COLO829 (cell line): Measurements from ENCODE around the gene KLHL2.
"Not testable (repeated sequence)": the region's sequence is repeated elsewhere in the genome, so short reads cannot be mapped to it uniquely, and the experiment has no call there.

Experiments
- DNase-seq: peaks from one replicate; pipeline ENCODE4 v3.0.0; 2012; ENCODE audit warnings: low spot score

KLHL2 gene

GRCh38 chr4:165201806-165202205, 5.6 kb upstream of the KLHL2 start:
- DNase-seq = no peak

GRCh38 chr4:165203541-165204461, 3.6 kb upstream of the KLHL2 start:
- no peak for DNase-seq

GRCh38 chr4:165204462-165204830, 2.9 kb upstream of the KLHL2 start:
- DNase-seq = no peak

- DNase-seq = no peak
Measured at GRCh38 chr4:165207016-165207430, 338 bp upstream of the KLHL2 start.

- DNase-seq = no peak
Measured at GRCh38 chr4:165208221-165208652, 876 bp downstream of the KLHL2 start.

- no peak for DNase-seq
Measured at GRCh38 chr4:165208741-165209388, 1.5 kb downstream of the KLHL2 start.

GRCh38 chr4:165209796-165210195, 2.4 kb downstream of the KLHL2 start:
- DNase-seq = no peak

- no peak for DNase-seq
Measured at GRCh38 chr4:165210566-165210965, 3.2 kb downstream of the KLHL2 start.

GRCh38 chr4:165212647-165213046, 5.3 kb downstream of the KLHL2 start:
- not testable (repeated sequence) for DNase-seq

GRCh38 chr4:165213404-165213803, 6.0 kb downstream of the KLHL2 start:
- not testable (repeated sequence) for DNase-seq

GRCh38 chr4:165213991-165214709, 6.8 kb downstream of the KLHL2 start:
- not testable (repeated sequence) for DNase-seq

- not testable (repeated sequence) for DNase-seq
Measured at GRCh38 chr4:165215034-165215751, 7.8 kb downstream of the KLHL2 start.

- not testable (repeated sequence) for DNase-seq
Measured at GRCh38 chr4:165215761-165216487, 8.6 kb downstream of the KLHL2 start.

GRCh38 chr4:165217325-165217724, 10.0 kb downstream of the KLHL2 start:
- no peak for DNase-seq

- not testable (repeated sequence) for DNase-seq
Measured at GRCh38 chr4:165221306-165221705, 13.9 kb downstream of the KLHL2 start.

GRCh38 chr4:165221993-165222650, 14.8 kb downstream of the KLHL2 start:
- not testable (repeated sequence) for DNase-seq

GRCh38 chr4:165222651-165222994, 15.3 kb downstream of the KLHL2 start:
- no peak for DNase-seq

GRCh38 chr4:165227401-165227800, 20.0 kb downstream of the KLHL2 start:
- DNase-seq = not testable (repeated sequence)

GRCh38 chr4:165229490-165230200, 22.3 kb downstream of the KLHL2 start:
- DNase-seq = not testable (repeated sequence)
